ENCODE results near the gene MCF2L. TPM values are rescaled to one million over a fixed set of nuclear protein-coding genes. Genes with fewer than 3 reads are reported as not detected.

MCF2L gene
- polyA plus RNA-seq, 1 donor (not counting 4 experiments of a cell fraction or from before 2014, with no cell fraction given) = 0.14 TPM

- no peak overlapping the region for H2AFZ ChIP-seq (ENCODE audit: control insufficient read depth, low read length)
- no peaks in the 10 kb centered on the region for H3K9me3 ChIP-seq (ENCODE audit: control insufficient read depth, low read depth, low read length)
- dilution Hi-C loops (cut with MboI; ENCODE audit: extremely low pct_ligation_motif_present, low sequenced_read_pairs) = no loop called here
- FAIRE-seq (no peak), DNase-seq (ENCODE audit: low read depth, low spot score) (no peak)
- H4K20me1 ChIP-seq (ENCODE audit: control insufficient read depth, extremely low read depth, insufficient read depth, low read length) = no peaks in the 10 kb centered on the region
- H3K9ac ChIP-seq (ENCODE audit: control insufficient read depth, extremely low read depth, insufficient read depth, low read length) = no peak overlapping the region
- no peak overlapping the region for H3K4me3 ChIP-seq (ENCODE audit: control insufficient read depth in 2 of 3, extremely low read depth in 1 of 3, insufficient read depth in 2 of 3, low read depth in 1 of 3, low read length in 3 of 3)
- no peaks in the 10 kb centered on the region for H3K4me1 ChIP-seq (ENCODE audit: control insufficient read depth, extremely low read depth, insufficient read depth, low read length)
- no peaks in the 10 kb centered on the region for H3K9me1 ChIP-seq (ENCODE audit: control insufficient read depth, extremely low read depth, insufficient read depth, low read length)
- H3K79me2 ChIP-seq (ENCODE audit: control insufficient read depth, insufficient read depth, low read length) = no peaks in the 10 kb centered on the region
- no peaks in the 10 kb centered on the region for H3K36me3 ChIP-seq (ENCODE audit: control insufficient read depth in 2 of 2, extremely low read depth in 1 of 2, insufficient read depth in 2 of 2, low read length in 2 of 2)
- no peak overlapping the region for H3K27ac ChIP-seq (ENCODE audit: control insufficient read depth, insufficient read depth, low read length)
- TF ChIP-seq, protein P1, sequence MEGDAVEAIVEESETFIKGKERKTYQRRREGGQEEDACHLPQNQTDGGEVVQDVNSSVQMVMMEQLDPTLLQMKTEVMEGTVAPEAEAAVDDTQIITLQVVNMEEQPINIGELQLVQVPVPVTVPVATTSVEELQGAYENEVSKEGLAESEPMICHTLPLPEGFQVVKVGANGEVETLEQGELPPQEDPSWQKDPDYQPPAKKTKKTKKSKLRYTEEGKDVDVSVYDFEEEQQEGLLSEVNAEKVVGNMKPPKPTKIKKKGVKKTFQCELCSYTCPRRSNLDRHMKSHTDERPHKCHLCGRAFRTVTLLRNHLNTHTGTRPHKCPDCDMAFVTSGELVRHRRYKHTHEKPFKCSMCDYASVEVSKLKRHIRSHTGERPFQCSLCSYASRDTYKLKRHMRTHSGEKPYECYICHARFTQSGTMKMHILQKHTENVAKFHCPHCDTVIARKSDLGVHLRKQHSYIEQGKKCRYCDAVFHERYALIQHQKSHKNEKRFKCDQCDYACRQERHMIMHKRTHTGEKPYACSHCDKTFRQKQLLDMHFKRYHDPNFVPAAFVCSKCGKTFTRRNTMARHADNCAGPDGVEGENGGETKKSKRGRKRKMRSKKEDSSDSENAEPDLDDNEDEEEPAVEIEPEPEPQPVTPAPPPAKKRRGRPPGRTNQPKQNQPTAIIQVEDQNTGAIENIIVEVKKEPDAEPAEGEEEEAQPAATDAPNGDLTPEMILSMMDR (optimal IDR thresholded peaks at IDR 0.05 in 1 of 3, IDR thresholded peaks at IDR 0.05 in 1 of 3, conservative IDR thresholded peaks at IDR 0.05 in 1 of 3; ENCODE audit: extremely low read depth in 1 of 3, insufficient read depth in 2 of 3, low read length in 3 of 3) = no peak
- no peaks in the 10 kb centered on the region for H3K27me3 ChIP-seq (ENCODE audit: control insufficient read depth, extremely low read depth, insufficient read depth, low read length)
- no peak overlapping the region for H3K4me2 ChIP-seq (ENCODE audit: control insufficient read depth, extremely low read depth, insufficient read depth, low read depth, low read length)
Observed at GRCh38 chr13:113097651-113098050, 128.6 kb downstream of the MCF2L start.

- no peak for DNase-seq (ENCODE audit: low read depth, low spot score)
- no peak for FAIRE-seq
- H3K4me1 ChIP-seq (ENCODE audit: control insufficient read depth, extremely low read depth, insufficient read depth, low read length) = no peaks in the 10 kb centered on the region
- no peak for TF ChIP-seq EZH2 (IDR thresholded peaks at IDR 0.05; ENCODE audit: low read length)
- TF ChIP-seq, protein P1 (optimal IDR thresholded peaks at IDR 0.05 in 1 of 3, IDR thresholded peaks at IDR 0.05 in 1 of 3, conservative IDR thresholded peaks at IDR 0.05 in 1 of 3; ENCODE audit: extremely low read depth in 1 of 3, insufficient read depth in 2 of 3, low read length in 3 of 3) = no peak
- H3K27me3 ChIP-seq (ENCODE audit: control insufficient read depth, extremely low read depth, insufficient read depth, low read length) = no peaks in the 10 kb centered on the region
- H3K4me3 ChIP-seq (ENCODE audit: control insufficient read depth in 2 of 3, extremely low read depth in 1 of 3, insufficient read depth in 2 of 3, low read depth in 1 of 3, low read length in 3 of 3) = no peak overlapping the region
- no peak overlapping the region for H3K4me2 ChIP-seq (ENCODE audit: control insufficient read depth, extremely low read depth, insufficient read depth, low read depth, low read length)
- no peaks in the 10 kb centered on the region for H4K20me1 ChIP-seq (ENCODE audit: control insufficient read depth, extremely low read depth, insufficient read depth, low read length)
- dilution Hi-C loops (cut with MboI; ENCODE audit: extremely low pct_ligation_motif_present, low sequenced_read_pairs) = no loop called here
- no peaks in the 10 kb centered on the region for H3K36me3 ChIP-seq (ENCODE audit: control insufficient read depth in 2 of 2, extremely low read depth in 1 of 2, insufficient read depth in 2 of 2, low read length in 2 of 2)
- H3K9ac ChIP-seq (ENCODE audit: control insufficient read depth, extremely low read depth, insufficient read depth, low read length) = no peak overlapping the region
- no peaks in the 10 kb centered on the region for H3K9me3 ChIP-seq (ENCODE audit: control insufficient read depth, low read depth, low read length)
- no peaks in the 10 kb centered on the region for H3K79me2 ChIP-seq (ENCODE audit: control insufficient read depth, insufficient read depth, low read length)
- no peaks in the 10 kb centered on the region for H3K9me1 ChIP-seq (ENCODE audit: control insufficient read depth, extremely low read depth, insufficient read depth, low read length)
- no peak overlapping the region for H3K27ac ChIP-seq (ENCODE audit: control insufficient read depth, insufficient read depth, low read length)
- H2AFZ ChIP-seq (ENCODE audit: control insufficient read depth, low read length) = no peak overlapping the region
Observed at GRCh38 chr13:113098162-113098732, 129.2 kb downstream of the MCF2L start.

Measured in keratinocyte (primary cell).